DND-41 (cell line): ENCODE results near the gene MYLK.

ENCODE experiments used
- EZH2 ChIP-seq: IDR thresholded peaks from 3 replicates; pipeline ENCODE4 v1.6.1; 2012; ENCODE audit warnings: borderline replicate concordance, low read depth, mild to moderate bottlenecking, moderate library complexity, low read length, inconsistent platforms; ENCODE audit not compliant: severe bottlenecking
- TF ChIP-seq, protein P1 (sequence below): IDR thresholded peaks from 2 replicates; pipeline ENCODE4 v1.5.1; 2012; ENCODE audit warnings: borderline replicate concordance, low read length, moderate library complexity, mild to moderate bottlenecking; ENCODE audit not compliant: poor library complexity, severe bottlenecking; ENCODE audit errors: extremely low read depth

DNA sequence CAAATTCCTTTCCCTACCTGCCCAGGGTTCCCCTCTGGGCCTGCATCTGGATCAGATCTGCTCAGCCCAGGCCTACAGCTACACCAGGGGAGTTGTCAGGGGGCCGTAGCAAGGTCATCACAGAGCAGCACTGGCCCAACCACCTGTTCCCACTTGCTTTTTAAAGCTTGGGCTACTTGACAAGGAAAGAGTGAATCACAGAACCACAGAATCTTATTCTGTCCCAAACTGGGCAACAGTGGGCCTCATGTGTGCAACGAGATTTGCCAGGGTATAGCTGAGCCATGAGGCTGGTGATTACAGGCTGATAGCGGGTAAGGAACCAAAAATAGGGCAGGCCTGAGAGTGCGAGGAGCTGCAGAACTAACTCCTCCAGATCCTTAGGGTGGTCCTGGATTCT lies 66.7 kb downstream of the MYLK start:
- TF ChIP-seq, protein P1, sequence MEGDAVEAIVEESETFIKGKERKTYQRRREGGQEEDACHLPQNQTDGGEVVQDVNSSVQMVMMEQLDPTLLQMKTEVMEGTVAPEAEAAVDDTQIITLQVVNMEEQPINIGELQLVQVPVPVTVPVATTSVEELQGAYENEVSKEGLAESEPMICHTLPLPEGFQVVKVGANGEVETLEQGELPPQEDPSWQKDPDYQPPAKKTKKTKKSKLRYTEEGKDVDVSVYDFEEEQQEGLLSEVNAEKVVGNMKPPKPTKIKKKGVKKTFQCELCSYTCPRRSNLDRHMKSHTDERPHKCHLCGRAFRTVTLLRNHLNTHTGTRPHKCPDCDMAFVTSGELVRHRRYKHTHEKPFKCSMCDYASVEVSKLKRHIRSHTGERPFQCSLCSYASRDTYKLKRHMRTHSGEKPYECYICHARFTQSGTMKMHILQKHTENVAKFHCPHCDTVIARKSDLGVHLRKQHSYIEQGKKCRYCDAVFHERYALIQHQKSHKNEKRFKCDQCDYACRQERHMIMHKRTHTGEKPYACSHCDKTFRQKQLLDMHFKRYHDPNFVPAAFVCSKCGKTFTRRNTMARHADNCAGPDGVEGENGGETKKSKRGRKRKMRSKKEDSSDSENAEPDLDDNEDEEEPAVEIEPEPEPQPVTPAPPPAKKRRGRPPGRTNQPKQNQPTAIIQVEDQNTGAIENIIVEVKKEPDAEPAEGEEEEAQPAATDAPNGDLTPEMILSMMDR = no peak
- TF ChIP-seq EZH2 = no peak
